MM.1S (cell line): Measurements from ENCODE around the gene SPAG16.

ENCODE experiments used
- DNase-seq: peaks from one replicate; pipeline ENCODE4 v3.0.0-alpha.2; 2015
- H2AFZ ChIP-seq: fragments of 300-600 bp; sonication (generic); 2 replicates; pipeline ENCODE4 v1.6.0; 2016; ENCODE audit warnings: antibody characterized with exemption, low read length
- H3F3A ChIP-seq: fragments of 300-600 bp; sonication (generic); 2 replicates; pipeline ENCODE4 v1.6.1; 2016; ENCODE audit warnings: mild to moderate bottlenecking, antibody characterized with exemption, low read length, moderate library complexity, mixed read lengths; ENCODE audit not compliant: insufficient read depth
- H3K27ac ChIP-seq: fragments of 300-600 bp; sonication (generic); 2 replicates; pipeline ENCODE4 v1.5.1; 2016; ENCODE audit warnings: mild to moderate bottlenecking, low read length
- H3K27me3 ChIP-seq: fragments of 300-600 bp; sonication (generic); replicated peaks from 2 replicates; pipeline ENCODE4 v1.6.0; 2016; ENCODE audit warnings: low read length; ENCODE audit not compliant: insufficient read depth
- H3K36me3 ChIP-seq: fragments of 300-600 bp; sonication (generic); replicated peaks from 2 replicates; pipeline ENCODE4 v1.6.1; 2016; ENCODE audit warnings: mild to moderate bottlenecking, low read length, mixed read lengths; ENCODE audit not compliant: insufficient read depth
- H3K4me1 ChIP-seq: fragments of 300-600 bp; sonication (generic); 2 replicates; pipeline ENCODE4 v1.6.1; 2016; ENCODE audit warnings: low read length, mixed read lengths
- H3K4me2 ChIP-seq: fragments of 300-600 bp; sonication (generic); 2 replicates; pipeline ENCODE4 v1.6.0; 2016; ENCODE audit warnings: low read depth, low read length
- H3K4me3 ChIP-seq: fragments of 300-600 bp; sonication (generic); 2 replicates; pipeline ENCODE4 v1.5.1; 2016; ENCODE audit warnings: low read length, mixed read lengths
- H3K79me2 ChIP-seq: fragments of 300-600 bp; sonication (generic); 2 replicates; pipeline ENCODE4 v1.6.1; 2016; ENCODE audit warnings: mixed run types, low read length, mixed read lengths
- H3K9ac ChIP-seq: fragments of 300-600 bp; sonication (generic); 2 replicates; pipeline ENCODE4 v1.6.1; 2016; ENCODE audit warnings: low read length, mixed read lengths
- H3K9me2 ChIP-seq: fragments of 300-600 bp; sonication (generic); replicated peaks from 2 replicates; pipeline ENCODE4 v1.6.1; 2016; ENCODE audit warnings: mild to moderate bottlenecking, low read length, mixed read lengths; ENCODE audit not compliant: insufficient read depth
- H3K9me3 ChIP-seq: fragments of 300-600 bp; sonication (generic); replicated peaks from 2 replicates; pipeline ENCODE4 v1.6.1; 2016; ENCODE audit warnings: mild to moderate bottlenecking, low read length, mixed read lengths; ENCODE audit not compliant: insufficient read depth
- H4K20me1 ChIP-seq: fragments of 300-600 bp; sonication (generic); 2 replicates; pipeline ENCODE4 v1.6.1; 2016; ENCODE audit warnings: mild to moderate bottlenecking, low read length, moderate library complexity, mixed read lengths; ENCODE audit not compliant: insufficient read depth
- EZH2 ChIP-seq: fragments of 300-600 bp; sonication (generic); optimal IDR thresholded peaks from 2 replicates; pipeline ENCODE3; 2017; ENCODE audit warnings: low read depth, mild to moderate bottlenecking, antibody characterized with exemption, low read length, mixed read lengths
- EZH2phosphoT487 ChIP-seq: fragments of 300-600 bp; sonication (generic); IDR thresholded peaks from 2 replicates; pipeline ENCODE4 v1.6.1; 2018; ENCODE audit warnings: antibody characterized with exemption, low read length
- TF ChIP-seq, protein P1 (sequence below): fragments of 300-600 bp; sonication (generic); IDR thresholded peaks from 2 replicates; pipeline ENCODE4 v1.5.1; 2016; ENCODE audit warnings: antibody characterized with exemption, low read length, mixed read lengths

Gene SPAG16

DNA sequence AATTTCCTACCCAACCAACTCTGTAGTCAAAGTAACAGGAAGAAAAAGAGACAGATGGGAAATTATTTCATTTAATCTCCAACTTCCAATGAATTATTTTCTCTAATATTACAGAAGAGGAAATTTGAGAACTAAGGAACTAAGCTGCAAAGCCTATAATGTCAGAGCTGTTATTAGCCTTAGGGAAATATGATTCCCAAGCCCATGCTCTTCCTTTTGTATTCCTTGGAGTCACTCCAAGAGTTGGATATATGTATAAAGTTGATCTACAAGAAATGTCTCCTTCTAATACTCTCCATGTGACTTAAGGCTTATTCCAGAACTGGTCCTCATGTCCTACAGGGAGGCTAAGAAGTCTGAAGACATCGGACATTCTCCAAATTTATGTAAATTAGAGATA is 1095.0 kb downstream of the SPAG16 start:
- no peaks in the 10 kb centered on the region for H4K20me1 ChIP-seq
- H3F3A ChIP-seq, result no peaks in the 10 kb centered on the region
- H3K4me2 ChIP-seq, result no peak overlapping the region
- H2AFZ ChIP-seq, result no peak overlapping the region
- no peaks in the 10 kb centered on the region for H3K9me3 ChIP-seq
- TF ChIP-seq EZH2 (no peak), EZH2phosphoT487 (no peak)
- TF ChIP-seq, protein P1, sequence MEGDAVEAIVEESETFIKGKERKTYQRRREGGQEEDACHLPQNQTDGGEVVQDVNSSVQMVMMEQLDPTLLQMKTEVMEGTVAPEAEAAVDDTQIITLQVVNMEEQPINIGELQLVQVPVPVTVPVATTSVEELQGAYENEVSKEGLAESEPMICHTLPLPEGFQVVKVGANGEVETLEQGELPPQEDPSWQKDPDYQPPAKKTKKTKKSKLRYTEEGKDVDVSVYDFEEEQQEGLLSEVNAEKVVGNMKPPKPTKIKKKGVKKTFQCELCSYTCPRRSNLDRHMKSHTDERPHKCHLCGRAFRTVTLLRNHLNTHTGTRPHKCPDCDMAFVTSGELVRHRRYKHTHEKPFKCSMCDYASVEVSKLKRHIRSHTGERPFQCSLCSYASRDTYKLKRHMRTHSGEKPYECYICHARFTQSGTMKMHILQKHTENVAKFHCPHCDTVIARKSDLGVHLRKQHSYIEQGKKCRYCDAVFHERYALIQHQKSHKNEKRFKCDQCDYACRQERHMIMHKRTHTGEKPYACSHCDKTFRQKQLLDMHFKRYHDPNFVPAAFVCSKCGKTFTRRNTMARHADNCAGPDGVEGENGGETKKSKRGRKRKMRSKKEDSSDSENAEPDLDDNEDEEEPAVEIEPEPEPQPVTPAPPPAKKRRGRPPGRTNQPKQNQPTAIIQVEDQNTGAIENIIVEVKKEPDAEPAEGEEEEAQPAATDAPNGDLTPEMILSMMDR, result no peak
- H3K27ac ChIP-seq, result no peak overlapping the region
- H3K4me3 ChIP-seq, result no peak overlapping the region
- no peaks in the 10 kb centered on the region for H3K36me3 ChIP-seq
- no peaks in the 10 kb centered on the region for H3K4me1 ChIP-seq
- no peaks in the 10 kb centered on the region for H3K9me2 ChIP-seq
- H3K9ac ChIP-seq, result no peak overlapping the region
- no peaks in the 10 kb centered on the region for H3K27me3 ChIP-seq
- DNase-seq, result no peak
- no peaks in the 10 kb centered on the region for H3K79me2 ChIP-seq

DNA sequence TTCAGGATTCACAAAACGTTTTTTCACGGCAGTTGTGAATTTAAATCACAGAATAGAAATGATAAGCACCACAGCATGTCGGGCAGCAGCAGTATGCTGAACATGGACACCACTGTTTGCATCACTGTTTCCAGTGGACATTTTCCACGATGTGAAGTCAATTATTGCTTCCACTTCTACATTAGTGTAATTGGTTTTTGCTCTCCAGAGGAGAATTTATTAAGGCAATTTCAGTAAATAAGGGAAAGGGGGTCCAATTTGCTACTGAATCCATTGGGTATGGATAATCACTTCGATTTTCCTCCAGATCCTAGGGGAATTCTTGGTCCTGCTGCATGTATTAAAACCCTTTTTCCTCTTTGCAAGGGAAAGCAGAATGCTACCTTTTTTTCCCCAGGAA is 1096.4 kb downstream of the SPAG16 start:
- Histone ChIP-seq H3F3A (no peaks in the 10 kb centered on the region), H3K9me3 (no peaks in the 10 kb centered on the region), H3K27me3 (no peaks in the 10 kb centered on the region), H2AFZ (no peak overlapping the region), H3K36me3 (no peaks in the 10 kb centered on the region), H3K4me2 (no peak overlapping the region), H3K9ac (no peak overlapping the region), H3K9me2 (no peaks in the 10 kb centered on the region), H3K27ac (no peak overlapping the region), H4K20me1 (no peaks in the 10 kb centered on the region), H3K4me1 (no peaks in the 10 kb centered on the region), H3K79me2 (no peaks in the 10 kb centered on the region), H3K4me3 (no peak overlapping the region)
- TF ChIP-seq EZH2phosphoT487, result no peak
- TF ChIP-seq EZH2, result no peak
- TF ChIP-seq, protein P1, result no peak
- no peak for DNase-seq

DNA sequence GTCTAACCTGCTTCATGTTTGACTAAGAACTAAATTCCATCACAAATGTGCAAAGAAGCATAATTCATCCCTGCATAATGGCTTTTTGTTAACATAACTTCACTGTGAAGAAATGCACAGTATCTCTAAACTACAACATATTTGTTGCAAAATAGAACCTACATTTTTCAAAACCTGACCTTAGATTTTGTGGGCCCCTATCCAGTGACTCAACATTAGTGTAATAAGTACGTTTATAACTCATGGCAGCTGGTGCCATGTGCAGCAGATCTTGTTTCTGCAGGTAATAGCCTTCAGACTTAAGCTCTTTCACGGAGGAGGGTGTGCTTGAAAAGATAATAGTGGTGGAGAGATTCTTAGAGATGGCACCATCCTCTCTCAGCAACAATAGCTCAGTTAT is 1098.0 kb downstream of the SPAG16 start:
- H3K4me1 ChIP-seq, result no peaks in the 10 kb centered on the region
- no peaks in the 10 kb centered on the region for H3K9me2 ChIP-seq
- no peak overlapping the region for H3K27ac ChIP-seq
- TF ChIP-seq EZH2phosphoT487 (no peak), EZH2 (no peak)
- TF ChIP-seq, protein P1, result no peak
- H3K27me3 ChIP-seq, result no peaks in the 10 kb centered on the region
- no peaks in the 10 kb centered on the region for H3K9me3 ChIP-seq
- no peaks in the 10 kb centered on the region for H4K20me1 ChIP-seq
- H3K9ac ChIP-seq, result no peak overlapping the region
- no peaks in the 10 kb centered on the region for H3K79me2 ChIP-seq
- no peak overlapping the region for H3K4me2 ChIP-seq
- DNase-seq, result no peak
- no peak overlapping the region for H3K4me3 ChIP-seq
- no peak overlapping the region for H2AFZ ChIP-seq
- H3K36me3 ChIP-seq, result no peaks in the 10 kb centered on the region
- no peaks in the 10 kb centered on the region for H3F3A ChIP-seq
